NCI-H2081 treated with DMSO at 0.1 percent for 48 hours (cell line): ENCODE measurements around the gene PGAM1.
A peak's percentile ranks its signal among the peaks of the same experiment; 100 is the strongest.
"Not testable (repeated sequence)": the region's sequence is repeated elsewhere in the genome, so short reads cannot be mapped to it uniquely, and the experiment has no call there.

Source experiments
- DNase-seq: peaks from one replicate; lab custom pipeline; 2025; lab: John Stamatoyannopoulos, UW

The PGAM1 gene

GRCh38 chr10:97425964-97426775 lies at the start of gene PGAM1:
Gene PGAM1 (plus strand): TSS chr10:97426191. CDS start chr10:97426308, 117 bp downstream.
- DNase-seq: peak; percentile 80

GRCh38 chr10:97376413-97376812 lies 49.6 kb upstream of the PGAM1 start:
- no peak for DNase-seq

- DNase-seq: no peak
Observed at GRCh38 chr10:97378933-97379921, 46.8 kb upstream of the PGAM1 start.

GRCh38 chr10:97380516-97380915 lies 45.5 kb upstream of the PGAM1 start:
- DNase-seq: no peak

- no peak for DNase-seq
Observed at GRCh38 chr10:97381626-97382025, 44.4 kb upstream of the PGAM1 start.

- DNase-seq: no peak
Observed at GRCh38 chr10:97383159-97383558, 42.8 kb upstream of the PGAM1 start.

GRCh38 chr10:97384156-97384555 lies 41.8 kb upstream of the PGAM1 start:
- no peak for DNase-seq

- DNase-seq: no peak
Observed at GRCh38 chr10:97384641-97385040, 41.4 kb upstream of the PGAM1 start.

GRCh38 chr10:97385565-97385964 lies 40.4 kb upstream of the PGAM1 start:
- no peak for DNase-seq

- no peak for DNase-seq
Observed at GRCh38 chr10:97388152-97388551, 37.8 kb upstream of the PGAM1 start.

- no peak for DNase-seq
Observed at GRCh38 chr10:97390091-97390490, 35.9 kb upstream of the PGAM1 start.

GRCh38 chr10:97393034-97393573 lies 32.9 kb upstream of the PGAM1 start:
- DNase-seq: no peak

- DNase-seq: no peak
Observed at GRCh38 chr10:97396056-97396455, 29.9 kb upstream of the PGAM1 start.

- DNase-seq: no peak
Observed at GRCh38 chr10:97399843-97400545, 26.0 kb upstream of the PGAM1 start.

- peak; percentile 83 for DNase-seq
Observed at GRCh38 chr10:97400665-97401454, 25.1 kb upstream of the PGAM1 start, which contains the start of gene RRP12. Gene RRP12 (minus strand): TSS chr10:97401340. CDS start chr10:97401231, 109 bp downstream.

GRCh38 chr10:97401455-97401919 lies 24.5 kb upstream of the PGAM1 start:
- DNase-seq: no peak

GRCh38 chr10:97404044-97404443 lies 21.9 kb upstream of the PGAM1 start:
- no peak for DNase-seq

- no peak for DNase-seq
Observed at GRCh38 chr10:97406064-97406463, 19.9 kb upstream of the PGAM1 start.

- not testable (repeated sequence) for DNase-seq
Observed at GRCh38 chr10:97406483-97406882, 19.5 kb upstream of the PGAM1 start.

GRCh38 chr10:97407211-97407951 lies 18.6 kb upstream of the PGAM1 start:
- peak; percentile 26 for DNase-seq
